HG03139 (cell line): Measurements from ENCODE around the gene CBFB.
"Not testable (repeated sequence)": the region's sequence is repeated elsewhere in the genome, so short reads cannot be mapped to it uniquely, and the experiment has no call there.

ENCODE experiments used
- ATAC-seq: cut with Tn5 transposase; IDR thresholded peaks from one replicate; pipeline ENCODE4 v1.9.1; 2021; ENCODE audit not compliant: unreplicated experiment

Gene CBFB

DNA sequence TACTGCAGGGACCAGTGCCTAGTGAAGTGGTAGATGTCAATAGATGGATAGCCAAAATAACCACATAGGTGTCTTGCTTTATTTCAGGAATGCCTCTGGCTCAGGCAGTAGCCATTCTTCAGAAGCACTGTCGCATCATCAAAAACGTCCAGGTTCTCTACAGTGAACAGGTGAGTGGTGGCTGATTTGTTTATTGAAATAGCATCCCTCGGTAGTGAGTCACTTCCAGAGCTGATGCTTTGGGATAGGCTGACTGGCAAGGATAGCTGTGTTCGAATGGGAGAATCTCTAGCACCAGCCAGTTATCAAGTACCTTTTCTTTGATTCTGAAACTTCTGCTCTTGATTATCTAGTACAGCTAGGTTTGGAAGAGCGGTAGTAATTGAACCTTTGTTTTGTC, 91.1 kb downstream of the CBFB start:
- ATAC-seq, result no peak

DNA sequence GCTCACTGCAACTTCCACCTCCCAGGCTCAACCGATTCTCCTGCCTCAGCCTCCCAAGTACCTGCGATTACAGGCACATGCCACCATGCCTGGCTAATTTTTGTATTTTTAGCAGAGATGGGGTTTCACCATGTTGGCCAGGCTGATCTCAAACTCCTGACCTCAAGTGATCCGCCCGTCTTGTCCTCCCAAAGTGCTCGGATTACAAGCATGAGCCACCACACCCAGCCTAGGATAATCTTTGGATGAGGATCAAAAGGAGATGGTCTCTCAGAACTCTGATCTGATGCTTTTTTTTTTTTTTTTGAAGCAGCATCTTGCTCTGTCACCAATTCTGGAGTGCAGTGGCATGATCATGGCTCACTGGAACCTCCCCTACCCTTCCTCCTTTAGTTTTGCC, 93.8 kb downstream of the CBFB start:
- not testable (repeated sequence) for ATAC-seq

DNA sequence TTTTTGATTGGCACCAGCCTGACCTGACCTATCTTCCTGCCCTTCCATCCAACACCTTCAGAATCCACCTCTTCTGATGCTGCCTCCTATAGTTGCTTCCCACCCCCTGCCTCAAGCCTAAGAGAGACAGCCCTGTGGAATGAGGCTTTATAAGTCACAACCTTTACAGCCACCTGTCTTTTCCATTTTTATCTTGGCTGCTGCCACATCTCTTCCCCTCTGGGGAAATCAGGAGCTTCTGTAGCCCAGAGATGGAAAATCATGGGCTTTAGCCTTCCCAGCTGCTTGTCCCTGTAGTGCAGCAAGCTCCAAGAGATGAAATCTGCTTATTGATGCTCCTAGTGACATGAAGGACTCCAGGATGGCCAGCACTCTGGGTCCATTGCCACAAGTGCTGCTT, 99.5 kb downstream of the CBFB start:
- no peak for ATAC-seq

DNA sequence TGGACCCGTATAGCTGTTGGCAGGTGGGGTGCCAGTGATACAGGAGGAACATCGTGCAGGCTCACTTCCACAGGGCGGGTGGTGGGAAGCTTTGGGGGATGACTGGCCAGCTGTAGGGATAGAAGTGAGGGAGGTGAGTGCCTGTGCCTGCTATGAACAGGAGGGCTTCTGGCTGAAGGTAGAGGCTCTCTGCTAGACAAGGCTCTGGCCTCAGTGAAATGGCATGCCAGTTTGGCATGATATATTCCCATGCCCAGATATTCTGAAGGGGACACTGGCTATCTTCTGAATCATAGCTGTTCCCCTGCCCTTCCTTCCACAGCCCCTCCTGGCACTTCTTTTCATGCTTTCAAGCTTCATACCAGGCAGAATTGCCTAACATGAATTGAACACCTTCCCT, 99.9 kb downstream of the CBFB start:
- ATAC-seq, result no peak

DNA sequence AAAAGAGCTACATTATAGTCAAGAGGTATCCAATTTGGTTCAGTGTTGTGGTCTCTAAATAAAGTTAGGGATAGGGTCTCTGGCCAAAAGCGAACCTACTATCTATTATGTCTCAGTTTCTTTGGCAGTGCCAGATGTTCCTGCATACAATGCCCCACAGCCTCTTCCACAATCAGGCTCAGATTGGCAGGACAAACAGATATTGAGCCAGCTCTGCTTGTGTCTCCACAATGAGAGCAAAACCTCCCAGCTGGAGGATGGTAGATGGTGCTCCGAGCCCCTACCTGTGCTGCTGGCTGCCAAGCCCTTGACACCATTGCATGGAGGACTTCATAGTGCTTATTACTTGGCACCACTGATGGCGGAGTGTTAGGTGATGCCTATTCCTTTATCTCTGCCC, 100.5 kb downstream of the CBFB start:
- no peak for ATAC-seq

DNA sequence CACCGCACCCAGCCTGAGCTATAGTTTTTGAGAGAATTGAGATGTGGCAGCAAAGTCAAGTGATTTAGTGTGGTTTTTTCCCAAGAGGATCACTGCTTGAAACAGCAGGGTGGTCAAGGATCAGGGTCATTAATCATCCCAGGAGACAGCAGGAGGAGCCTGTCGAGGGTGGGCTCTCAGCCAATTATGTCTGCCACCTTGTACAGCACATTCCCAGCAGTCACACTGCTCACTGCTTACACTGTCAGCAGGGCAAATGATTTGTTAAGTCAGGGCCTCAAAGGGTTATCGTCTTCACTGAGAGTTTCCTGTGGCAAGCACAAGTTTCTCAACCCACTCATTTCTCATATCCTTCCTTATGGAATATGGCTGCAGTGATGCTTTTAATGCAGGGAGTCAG, 108.7 kb downstream of the CBFB start:
- no peak for ATAC-seq

DNA sequence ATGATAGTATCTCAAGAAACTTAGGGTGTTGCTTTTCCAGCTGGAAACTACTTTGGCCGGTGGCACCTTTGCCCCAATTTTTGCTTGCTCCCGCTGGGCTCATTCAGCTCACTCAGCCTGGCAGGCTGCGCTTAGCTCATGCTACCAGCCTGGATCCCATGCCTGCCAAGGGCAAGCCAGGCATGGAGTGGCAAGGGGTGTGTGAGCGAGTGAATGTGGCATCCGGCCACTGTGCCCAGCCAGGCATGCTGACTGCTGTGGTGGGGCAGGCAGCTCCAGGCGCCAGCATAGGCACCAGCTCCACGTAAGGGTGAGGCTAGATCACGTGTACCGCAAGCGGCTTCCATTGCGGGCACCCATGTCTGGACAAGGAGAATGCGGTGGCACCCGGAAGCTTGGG, 112.4 kb downstream of the CBFB start:
- no peak for ATAC-seq

DNA sequence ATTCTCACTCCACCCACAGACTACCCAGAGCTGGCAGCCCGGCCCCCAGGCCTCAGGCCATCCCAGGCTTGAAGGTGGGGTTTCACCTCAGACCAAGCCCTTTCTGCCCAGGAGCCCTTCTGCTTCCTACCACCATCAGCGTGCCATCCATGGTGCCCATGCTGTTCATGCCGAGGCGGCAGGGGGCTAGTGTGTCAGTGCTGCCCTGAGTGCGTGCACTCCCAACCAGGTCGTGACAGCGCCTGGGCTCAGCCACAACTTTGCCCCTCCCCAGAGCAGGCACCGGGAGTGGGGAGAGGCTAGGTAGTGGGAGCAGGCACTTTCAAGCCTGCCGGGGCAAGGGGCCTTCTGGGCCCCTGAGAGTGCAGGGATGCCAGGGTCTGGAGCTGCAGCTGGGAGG, 113.4 kb downstream of the CBFB start:
- no peak for ATAC-seq

DNA sequence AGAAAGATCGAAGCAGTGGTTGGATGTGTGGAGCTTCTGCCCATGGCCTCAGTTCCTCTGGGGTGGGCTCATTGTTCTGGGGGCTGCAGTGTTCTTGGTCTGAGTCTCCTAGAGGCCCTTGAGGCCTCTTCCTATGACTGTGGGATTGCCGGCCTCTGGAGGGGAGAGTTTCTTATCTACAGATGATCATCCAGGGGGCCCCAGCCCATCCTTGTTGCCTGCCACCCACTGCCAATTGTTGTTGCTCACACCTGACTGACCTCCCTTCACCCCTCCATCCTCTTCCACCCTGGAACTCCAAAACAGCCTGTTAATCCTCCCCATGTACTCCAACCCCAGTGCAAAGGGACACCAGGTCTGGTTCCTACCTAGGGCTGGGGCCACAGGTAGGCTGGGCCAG, 116.0 kb downstream of the CBFB start:
- no peak for ATAC-seq

DNA sequence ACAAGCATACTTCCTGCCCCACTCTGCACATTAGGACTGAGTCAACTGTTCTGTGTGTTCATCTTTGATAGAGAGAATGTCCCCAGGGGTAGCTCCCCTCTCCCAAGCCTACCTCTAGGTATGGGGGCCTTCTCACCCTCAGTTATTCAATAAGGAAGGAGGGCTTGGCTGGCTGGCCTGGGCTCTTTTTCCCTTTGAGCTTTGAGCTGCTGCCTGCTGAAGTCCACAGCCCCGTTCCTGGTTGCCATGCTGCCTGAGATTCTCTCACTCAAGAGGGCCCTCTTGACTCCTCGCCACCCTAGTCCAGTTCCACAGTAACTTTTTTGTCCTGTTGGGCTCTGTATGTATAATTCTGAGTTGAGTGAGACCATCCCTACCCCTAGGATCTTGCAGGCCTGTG, 116.8 kb downstream of the CBFB start:
- no peak for ATAC-seq

DNA sequence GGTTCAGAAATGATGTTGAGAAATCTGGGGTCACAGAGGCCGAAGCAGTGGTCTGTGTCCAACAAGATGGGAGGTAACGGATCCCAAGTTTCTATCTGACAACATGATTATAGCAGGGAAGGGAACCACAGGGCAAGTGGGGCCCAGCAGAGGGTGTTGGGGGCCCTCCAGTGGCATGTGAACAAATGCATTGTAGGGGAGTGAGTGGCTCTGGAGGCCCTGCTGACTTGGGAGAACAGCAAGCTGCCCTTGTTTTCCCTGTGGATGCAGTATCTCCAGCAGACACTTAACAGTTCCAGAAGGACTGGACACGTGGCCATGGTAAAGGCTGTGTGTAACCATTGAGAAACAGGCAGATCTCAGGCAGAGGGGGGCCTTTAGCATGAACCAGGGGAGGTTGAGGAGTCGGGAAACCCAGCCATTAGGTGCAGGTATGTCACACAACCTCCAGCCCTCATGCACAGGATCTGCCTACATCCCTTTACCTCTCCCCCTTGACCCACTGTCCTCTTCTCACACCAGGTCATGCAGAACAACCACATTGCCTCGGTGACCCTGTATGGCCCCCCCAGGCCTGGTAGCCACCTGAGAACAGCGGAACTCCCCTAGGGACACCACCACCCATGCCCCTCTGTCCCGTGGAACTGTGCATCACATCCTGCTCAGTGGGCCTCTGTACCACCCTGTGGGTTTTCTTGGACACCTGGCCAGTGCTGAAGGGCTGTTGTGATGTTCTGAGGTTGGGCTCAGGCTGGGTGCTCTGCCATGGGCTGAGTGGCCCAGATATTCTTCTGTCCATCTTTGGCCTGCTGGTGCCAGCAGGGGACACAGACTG, 117.8 kb downstream of the CBFB start:
- ATAC-seq, result no peak

DNA sequence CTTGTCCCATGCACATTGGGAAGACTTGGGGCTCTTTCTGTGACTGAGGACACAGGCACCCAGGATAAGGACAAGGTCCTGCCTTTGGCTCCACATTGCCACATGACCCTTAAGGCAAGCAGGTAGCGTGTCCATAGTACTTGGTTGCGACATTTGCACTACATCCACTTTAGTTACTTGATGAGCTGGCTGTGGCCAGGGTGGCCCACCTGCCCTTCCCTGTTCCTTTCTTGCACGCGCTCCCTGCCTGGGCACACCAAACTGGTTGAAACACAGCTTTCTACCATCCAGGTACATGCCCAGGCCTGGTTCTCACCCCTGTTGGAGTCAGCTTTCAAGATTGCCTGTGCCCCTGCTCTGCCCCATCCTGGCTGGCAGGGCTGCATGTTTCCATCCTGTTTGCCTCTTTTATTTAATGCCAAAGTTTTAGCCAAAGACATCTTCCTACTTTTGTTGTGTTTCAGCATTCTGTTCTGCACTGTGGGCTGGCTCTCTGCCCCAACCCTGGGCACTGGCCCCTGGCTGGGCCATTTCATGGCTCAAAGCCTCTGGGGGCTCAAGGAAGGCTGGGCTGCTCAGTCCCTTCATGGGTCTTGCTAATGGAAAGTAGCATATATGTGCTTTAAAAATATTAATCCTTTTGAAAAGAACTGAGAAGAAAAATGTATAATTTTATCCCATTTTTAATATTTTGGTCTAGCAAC, 118.6 kb downstream of the CBFB start:
- no peak for ATAC-seq

DNA sequence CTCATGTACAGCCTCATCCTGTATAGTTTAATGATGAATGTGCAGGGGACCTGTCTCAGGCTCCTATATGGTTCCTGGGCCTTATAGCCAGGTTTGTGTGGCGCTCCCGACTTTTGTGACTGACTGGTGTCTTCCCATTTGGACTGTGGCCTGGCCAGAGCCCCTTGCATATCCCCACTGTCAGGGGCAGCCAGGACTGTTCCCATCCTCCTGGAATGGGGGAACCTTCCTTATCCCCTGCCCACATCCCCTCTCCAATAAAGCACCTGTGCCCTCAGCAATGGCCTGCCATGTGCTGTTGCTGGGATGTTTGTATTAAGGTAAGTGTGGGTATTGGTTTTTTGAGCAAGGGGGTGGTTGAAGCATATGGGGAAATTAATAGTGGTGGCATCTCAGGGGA, 119.3 kb downstream of the CBFB start:
- no peak for ATAC-seq

DNA sequence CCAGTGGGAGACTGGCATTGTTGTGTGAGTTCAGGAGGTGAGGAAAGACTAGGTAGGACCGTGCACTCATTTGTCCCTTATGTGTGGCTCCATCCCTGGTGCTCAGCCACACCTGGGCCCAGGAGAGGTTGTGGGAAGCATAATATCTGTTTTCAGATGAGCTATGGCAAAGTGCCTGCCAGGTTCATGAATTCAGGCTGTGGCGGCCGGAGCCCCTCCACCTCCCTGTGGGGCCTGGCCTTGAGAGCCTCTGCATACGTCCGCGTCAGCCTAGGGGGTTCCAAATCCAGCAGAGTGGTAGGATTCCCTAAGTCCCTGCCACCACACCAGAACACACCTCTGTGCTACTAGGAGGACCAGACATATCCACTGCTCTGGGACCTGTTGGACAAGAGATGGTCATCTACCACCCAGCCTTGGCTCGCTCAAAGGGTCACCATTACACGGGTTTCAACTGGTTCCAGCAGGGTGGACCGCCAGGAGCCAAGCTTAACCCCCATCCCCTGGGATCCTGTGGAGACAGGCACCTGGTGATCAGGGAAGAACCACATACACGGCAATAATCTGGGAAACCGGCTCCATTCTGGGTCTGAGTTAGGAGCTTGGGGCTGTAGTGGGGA, 119.8 kb downstream of the CBFB start:
- ATAC-seq, result no peak

DNA sequence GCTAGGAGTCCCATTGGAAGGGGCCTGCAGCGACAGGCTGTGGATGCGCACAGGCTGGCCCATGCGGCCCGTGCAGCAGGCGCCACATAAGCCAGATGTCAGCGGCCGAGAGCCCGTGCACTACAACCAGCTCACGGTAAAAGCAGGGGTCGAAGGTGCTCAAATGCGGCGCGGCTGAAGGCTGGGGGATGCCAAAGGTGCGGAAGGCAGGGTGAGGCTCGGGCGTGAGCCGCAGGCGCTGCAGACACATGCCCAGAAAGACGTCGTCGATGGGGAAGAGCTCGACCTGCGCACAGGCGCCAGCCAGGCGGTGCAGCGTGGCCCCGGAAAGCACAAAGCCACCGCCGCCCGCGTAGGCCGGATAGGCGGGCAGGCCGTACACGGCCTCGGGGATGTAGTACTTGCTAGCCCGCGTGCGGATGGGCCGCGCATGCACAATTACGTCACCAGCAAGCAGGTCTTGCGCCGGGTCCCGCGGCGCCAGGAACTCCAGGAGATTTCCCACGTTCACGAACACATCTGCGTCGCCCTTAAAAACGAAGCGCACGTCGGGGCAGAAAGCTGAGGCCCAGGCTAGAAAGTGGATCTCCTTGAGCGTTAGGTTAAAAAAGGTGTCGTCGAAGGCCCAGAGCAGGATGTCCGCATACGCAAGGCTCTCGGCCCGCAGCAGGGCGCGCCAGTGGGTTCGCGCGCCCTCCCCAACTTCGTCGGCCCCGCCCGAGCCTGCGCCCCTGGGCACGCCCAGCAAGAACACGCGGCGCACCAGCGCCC, 120.5 kb downstream of the CBFB start:
- ATAC-seq, result no peak

DNA sequence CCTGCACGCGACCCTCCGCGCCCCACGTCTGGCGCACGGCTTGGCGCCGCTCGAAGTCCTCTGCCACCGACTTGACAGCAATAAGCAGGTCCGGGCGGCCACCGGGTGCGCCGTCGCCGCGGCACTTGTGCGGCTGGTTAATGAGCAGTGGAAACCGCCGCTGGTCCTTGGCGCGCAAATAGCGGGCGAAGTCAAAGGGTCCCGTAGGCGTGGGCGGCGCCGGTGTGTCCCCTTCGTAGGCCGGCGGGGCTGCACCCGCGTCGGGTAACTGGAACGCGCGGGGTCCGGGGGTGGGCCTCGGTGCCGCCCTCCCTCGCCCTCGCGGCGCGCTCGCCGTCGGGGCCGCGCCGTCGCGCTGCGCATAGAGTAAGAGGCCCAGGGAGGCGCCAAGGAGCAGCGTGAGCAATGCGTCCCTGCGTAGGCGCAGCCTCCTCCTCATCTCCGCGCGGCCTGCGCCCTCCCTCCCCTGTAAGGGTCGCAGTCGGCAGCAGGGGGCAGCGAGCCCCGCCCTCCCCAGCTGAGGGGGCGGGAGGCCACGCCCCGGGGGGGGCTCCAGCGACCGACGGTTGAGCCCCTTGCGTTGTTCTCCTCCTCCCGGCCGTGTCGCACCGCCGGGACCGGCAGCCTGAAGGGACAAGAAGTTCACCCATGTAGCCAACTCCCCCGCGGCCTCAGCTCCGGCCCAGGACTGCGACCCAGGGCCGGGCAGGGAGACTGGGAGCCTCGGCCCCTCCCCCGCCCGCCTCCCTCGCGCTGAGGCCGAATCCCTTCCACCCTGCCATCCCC, 121.3 kb downstream of the CBFB start:
- no peak for ATAC-seq
